K562 (cell line): ENCODE results near the gene TOR1AIP2. TPM values are rescaled to one million over a fixed set of nuclear protein-coding genes. Genes with fewer than 3 reads are reported as not detected.

Experiments used
- BCLAF1 ChIP-seq, 2 experiments: fragments of 450-650 bp in 1 of 2; IDR thresholded peaks; 2 replicates each; pipeline ENCODE4 v1.6.1; 2011 to 2017; ENCODE audit warnings: low read depth in 2 of 2, antibody characterized with exemption in 1 of 2, borderline replicate concordance in 1 of 2, low read length in 1 of 2, mild to moderate bottlenecking in 1 of 2, mixed read lengths in 1 of 2; ENCODE audit not compliant: control insufficient read depth in 1 of 2
- CAMTA2 ChIP-seq: fragments of 250-450 bp; sonication (Bioruptor Pico); conservative IDR thresholded peaks from 2 replicates; pipeline ENCODE4 v1.5.1; 2022
- CBX5 ChIP-seq: IDR thresholded peaks from 2 replicates; pipeline ENCODE4 v1.6.1; 2014; ENCODE audit warnings: low read depth, borderline replicate concordance
- CEBPG ChIP-seq, 3 experiments: fragments of 200-800 bp in 1 of 3; sonication (Bioruptor generic) in 1 of 3; sonication (generic) in 1 of 3; formaldehyde crosslinking in 1 of 3; IDR thresholded peaks in 2 of 3; conservative IDR thresholded peaks in 1 of 3; 2 replicates each; pipeline versions ENCODE4 v1.6.1 to v1.8.0; 2016 to 2022; ENCODE audit warnings: missing compliant biosample characterization in 2 of 3, missing genetic modification characterization in 2 of 3, mild to moderate bottlenecking in 1 of 3, missing genetic modification reagents in 1 of 3
- CREB1 ChIP-seq, 2 experiments: sonication (generic) in 1 of 2; formaldehyde crosslinking in 1 of 2; IDR thresholded peaks; 2 replicates each; pipeline versions ENCODE4 v1.6.1 to v1.8.0; 2012 to 2022; ENCODE audit warnings: inconsistent platforms in 1 of 2, mild to moderate bottlenecking in 1 of 2, missing genetic modification reagents in 1 of 2, moderate library complexity in 1 of 2
- DDX20 ChIP-seq: fragments of 450-650 bp; IDR thresholded peaks from 2 replicates; pipeline ENCODE4 v1.6.1; 2016; ENCODE audit warnings: missing genetic modification characterization, low read depth, mild to moderate bottlenecking, missing compliant biosample characterization, moderate library complexity
- IRF1 ChIP-seq: sonication (generic); formaldehyde crosslinking; IDR thresholded peaks from 2 replicates; pipeline ENCODE4 v1.8.0; 2022; ENCODE audit warnings: missing genetic modification reagents, mild to moderate bottlenecking, borderline replicate concordance
- L3MBTL2 ChIP-seq: fragments of 450-650 bp; IDR thresholded peaks from 2 replicates; pipeline ENCODE4 v1.6.1; 2016; ENCODE audit warnings: mild to moderate bottlenecking, moderate library complexity
- MEF2D ChIP-seq: conservative IDR thresholded peaks from 2 replicates; pipeline ENCODE4 v1.6.1; 2016; ENCODE audit warnings: low read depth, missing genetic modification characterization, missing compliant biosample characterization
- MLLT1 ChIP-seq, 2 experiments: fragments of 450-650 bp; IDR thresholded peaks; 2 replicates each; pipeline ENCODE4 v1.6.1; 2016
- MYC ChIP-seq, 2 experiments: fragments of 250-450 bp in 1 of 2; sonication (Bioruptor Pico) in 1 of 2; IDR thresholded peaks; 2 replicates each; pipeline versions ENCODE4 v1.5.1 to v1.6.1; 2012 to 2021; ENCODE audit warnings: low read depth in 2 of 2, borderline replicate concordance in 1 of 2, improper control_type of control experiment in 1 of 2, low read length in 1 of 2, mild to moderate bottlenecking in 1 of 2, moderate library complexity in 1 of 2
- MYNN ChIP-seq, 2 experiments: sonication (generic); formaldehyde crosslinking in 1 of 2; IDR thresholded peaks; 2 replicates each; pipeline versions ENCODE4 v1.5.0 to v1.6.1; 2016 to 2020; ENCODE audit warnings: antibody characterized with exemption in 1 of 2, missing genetic modification reagents in 1 of 2
- NFXL1 ChIP-seq: fragments of 450-650 bp; formaldehyde crosslinking; IDR thresholded peaks from 2 replicates; pipeline ENCODE4 v1.4.0; 2021; ENCODE audit warnings: mild to moderate bottlenecking
- RNF2 ChIP-seq: sonication (generic); IDR thresholded peaks from 2 replicates; pipeline ENCODE4 v1.6.1; 2016
- RUNX1 ChIP-seq: sonication (generic); IDR thresholded peaks from 2 replicates; pipeline ENCODE4 v1.6.1; 2016; ENCODE audit warnings: antibody characterized with exemption, low read depth
- TAL1 ChIP-seq: fragments of 450-650 bp; IDR thresholded peaks from 2 replicates; pipeline ENCODE4 v1.6.1; 2016; ENCODE audit warnings: mild to moderate bottlenecking
- TARDBP ChIP-seq: fragments of 450-650 bp; IDR thresholded peaks from 2 replicates; pipeline ENCODE4 v1.6.1; 2016
- ZKSCAN3 ChIP-seq: fragments of 250-450 bp; sonication (Bioruptor Pico); IDR thresholded peaks from 2 replicates; pipeline ENCODE4 v1.4.0; 2020
- ZNF24 ChIP-seq: fragments of 450-650 bp; IDR thresholded peaks from 2 replicates; pipeline ENCODE4 v1.6.1; 2016
- ZNF586 ChIP-seq: fragments of 450-650 bp; formaldehyde crosslinking; conservative IDR thresholded peaks from 2 replicates; pipeline ENCODE4 v1.4.0; 2020; ENCODE audit warnings: mild to moderate bottlenecking, moderate library complexity
- ZNF644 ChIP-seq: fragments of 200-800 bp; sonication (Bioruptor generic); IDR thresholded peaks from 2 replicates; pipeline ENCODE4 v1.6.1; 2016; ENCODE audit warnings: low read depth, missing genetic modification characterization, missing compliant biosample characterization
- ZNF830 ChIP-seq: fragments of 250-450 bp; sonication (Bioruptor Pico); IDR thresholded peaks from 2 replicates; pipeline ENCODE4 v1.5.0; 2021; ENCODE audit warnings: mild to moderate bottlenecking
- ZSCAN29 ChIP-seq: fragments of 450-650 bp; IDR thresholded peaks from 2 replicates; pipeline ENCODE4 v1.6.1; 2017
- polyA plus RNA-seq, 8 experiments: library from polyadenylated mRNA; depleted of rRNA in 4 of 8; stranded (reverse) in 5 of 8; unstranded in 3 of 8; fragments of >200 nt; fragmentation: Nextera tagmentation in 2 of 8; fragmentation: Illumina TruSeq in 1 of 8; extraction: Ambion mirVana in 2 of 8; extraction: Trizol in 1 of 8; gene quantifications; 2 replicates each; pipeline versions ENCODE4 v1.2.1 to v1.2.3, GENCODE V29; 2011 to 2014; ENCODE audit warnings: inconsistent platforms in 1 of 8, missing spikeins in 1 of 8
- total RNA-seq, 7 experiments: library from RNA; depleted of rRNA in 6 of 7; stranded (reverse); fragments of >200 nt in 6 of 7; fragmentation: Illumina TruSeq in 2 of 7; extraction: Trizol in 2 of 7; gene quantifications; 2 replicates each; pipeline versions ENCODE4 v1.2.1 to v1.2.3, GENCODE V29; 2011 to 2021; ENCODE audit warnings: low replicate concordance in 1 of 7

Gene TOR1AIP2
- total and polyA plus RNA-seq, 9 of the 15 experiments (the other 6 are each of a cell fraction or from before 2014, with no cell fraction given): 16.7 to 122 (median 41.4) TPM

GRCh38 chr1:179877586-179878265 is at the start of gene TOR1AIP2 (continued):
- TF ChIP-seq IRF1 (CRISPR knock-in tag) (no peak), MLLT1 (IDR thresholded peaks at IDR 0.05) (peak in 1 of 2 experiments; percentile 54; a peak in 2 of 4 replicates), ZNF586 (CRISPR knock-in tag) (no peak), MYNN (IDR thresholded peaks at IDR 0.05) (0 out of 2 replicates have a peak, but pooled peaks have one; percentile 27), MYNN (CRISPR knock-in tag; IDR thresholded peaks at IDR 0.05) (no peak), ZNF830 (no peak), CREB1 (IDR thresholded peaks at IDR 0.05) (peak; percentile 91), CREB1 (CRISPR knock-in tag; IDR thresholded peaks at IDR 0.05) (peak; percentile 92), TAL1 (no peak), BCLAF1 (IDR thresholded peaks at IDR 0.05; ENCODE audit: borderline replicate concordance in 1 of 2, control insufficient read depth in 1 of 2, low read depth in 2 of 2, low read length in 1 of 2) (0 out of 4 replicates have a peak, but pooled peaks of 1 of the 2 experiments have one; percentile 20), RUNX1 (no peak), MEF2D (no peak), RNF2 (0 out of 2 replicates have a peak, but pooled peaks have one; percentile 32), L3MBTL2 (peak; percentile 72), MYC (IDR thresholded peaks at IDR 0.05; ENCODE audit: low read depth, low read length) (peak; percentile 81), MYC (CRISPR knock-in tag; IDR thresholded peaks at IDR 0.05; ENCODE audit: borderline replicate concordance, low read depth) (no peak), ZNF644 (tag) (no peak), NFXL1 (CRISPR knock-in tag) (no peak), CBX5 (no peak), DDX20 (tag) (no peak), CEBPG (CRISPR knock-in tag; IDR thresholded peaks at IDR 0.05) (peak; percentile 70), CEBPG (tag; conservative IDR thresholded peaks at IDR 0.05 in 1 of 2, IDR thresholded peaks at IDR 0.05 in 1 of 2) (no peak), CAMTA2 (CRISPR knock-in tag) (no peak), ZSCAN29 (no peak), TARDBP (no peak), ZKSCAN3 (CRISPR knock-in tag) (no peak), ZNF24 (no peak)
